HG03159 (cell line): ENCODE measurements around the gene RPL4.
A peak's percentile ranks its signal among the peaks of the same experiment; 100 is the strongest.
"Not testable (repeated sequence)": the region's sequence is repeated elsewhere in the genome, so short reads cannot be mapped to it uniquely, and the experiment has no call there.

Source experiments
- ATAC-seq: cut with Tn5 transposase; IDR thresholded peaks from one replicate; pipeline ENCODE4 v1.9.1; 2021; ENCODE audit warnings: mild to moderate bottlenecking, moderate library complexity; ENCODE audit not compliant: unreplicated experiment

Gene RPL4

GRCh38 chr15:66491846-66492245, 12.8 kb downstream of the RPL4 start:
- ATAC-seq: no peak

- no peak for ATAC-seq
Observed at GRCh38 chr15:66489179-66489791, 15.4 kb downstream of the RPL4 start.

GRCh38 chr15:66488525-66488924, 16.1 kb downstream of the RPL4 start:
- no peak for ATAC-seq

GRCh38 chr15:66486887-66487286, 17.8 kb downstream of the RPL4 start:
- no peak for ATAC-seq

GRCh38 chr15:66484539-66485112, 20.0 kb downstream of the RPL4 start:
- ATAC-seq: no peak

GRCh38 chr15:66483131-66483566, 21.5 kb downstream of the RPL4 start:
- no peak for ATAC-seq

GRCh38 chr15:66482539-66482938, 22.1 kb downstream of the RPL4 start:
- no peak for ATAC-seq

GRCh38 chr15:66481107-66481856, 23.4 kb downstream of the RPL4 start:
- ATAC-seq: no peak

GRCh38 chr15:66480267-66480666, 24.4 kb downstream of the RPL4 start:
- ATAC-seq: no peak

- ATAC-seq: no peak
Observed at GRCh38 chr15:66477011-66477410, 27.6 kb downstream of the RPL4 start.

GRCh38 chr15:66476535-66476934, 28.1 kb downstream of the RPL4 start:
- no peak for ATAC-seq

- no peak for ATAC-seq
Observed at GRCh38 chr15:66474963-66475362, 29.7 kb downstream of the RPL4 start.

GRCh38 chr15:66474135-66474534, 30.5 kb downstream of the RPL4 start:
- no peak for ATAC-seq

- peak; percentile 93 for ATAC-seq
Observed at GRCh38 chr15:66472176-66472999, 32.3 kb downstream of the RPL4 start.

- ATAC-seq: not testable (repeated sequence)
Observed at GRCh38 chr15:66470825-66471224, 33.8 kb downstream of the RPL4 start.

- ATAC-seq: not testable (repeated sequence)
Observed at GRCh38 chr15:66467162-66468040, 37.3 kb downstream of the RPL4 start.

- ATAC-seq: not testable (repeated sequence)
Observed at GRCh38 chr15:66465294-66465693, 39.4 kb downstream of the RPL4 start.

- ATAC-seq: no peak
Observed at GRCh38 chr15:66462627-66463026, 42.0 kb downstream of the RPL4 start.

GRCh38 chr15:66461917-66462316, 42.7 kb downstream of the RPL4 start:
- ATAC-seq: no peak

- not testable (repeated sequence) for ATAC-seq
Observed at GRCh38 chr15:66461294-66461693, 43.4 kb downstream of the RPL4 start.
